ENCODE measurements around the gene TSPAN31.

GRCh38 chr12:57717131-57717530 is 27.7 kb upstream of the TSPAN31 start:
- TF ChIP-seq POLR2AphosphoS5 (IDR thresholded peaks at IDR 0.05; ENCODE audit: borderline replicate concordance, low read depth, low read length) (no peak), EZH2 (IDR thresholded peaks at IDR 0.05) (no peak), FOXP2 (optimal IDR thresholded peaks at IDR 0.05; ENCODE audit: control extremely low read depth, extremely low read length, insufficient read depth) (no peak)
